GM19468 (cell line): ENCODE measurements around the gene MFNG.
"Not testable (repeated sequence)": the region's sequence is repeated elsewhere in the genome, so short reads cannot be mapped to it uniquely, and the experiment has no call there.

Source experiments
- ATAC-seq: cut with Tn5 transposase; IDR thresholded peaks from one replicate; pipeline ENCODE4 v1.9.1; 2021; ENCODE audit warnings: mild to moderate bottlenecking, moderate library complexity, moderate number of reproducible peaks; ENCODE audit not compliant: unreplicated experiment; ENCODE audit errors: extremely low read depth

The MFNG gene

GRCh38 chr22:37476389-37477329 lies 9.5 kb downstream of the MFNG start:
- no peak for ATAC-seq

GRCh38 chr22:37474447-37475090 lies 11.6 kb downstream of the MFNG start:
- ATAC-seq: no peak

GRCh38 chr22:37473437-37473946 lies 12.7 kb downstream of the MFNG start:
- ATAC-seq: no peak

GRCh38 chr22:37472418-37473006 lies 13.7 kb downstream of the MFNG start:
- no peak for ATAC-seq

- ATAC-seq: no peak
These were observed 14.3 kb downstream of the MFNG start for GRCh38 chr22:37471727-37472417.

GRCh38 chr22:37470087-37470445 lies 16.1 kb downstream of the MFNG start:
- ATAC-seq: no peak

- ATAC-seq: no peak
These were observed 16.6 kb downstream of the MFNG start for GRCh38 chr22:37469416-37470086.

- ATAC-seq: not testable (repeated sequence)
These were observed 17.9 kb downstream of the MFNG start for GRCh38 chr22:37468201-37468695.

GRCh38 chr22:37467391-37467955 lies 18.7 kb downstream of the MFNG start:
- no peak for ATAC-seq

- no peak for ATAC-seq
These were observed 22.0 kb downstream of the MFNG start for GRCh38 chr22:37464181-37464580.

GRCh38 chr22:37462983-37463382 lies 23.2 kb downstream of the MFNG start:
- no peak for ATAC-seq

GRCh38 chr22:37462436-37462835 lies 23.7 kb downstream of the MFNG start:
- ATAC-seq: no peak

GRCh38 chr22:37461961-37462360 lies 24.2 kb downstream of the MFNG start:
- ATAC-seq: no peak

- ATAC-seq: no peak
These were observed 25.5 kb downstream of the MFNG start for GRCh38 chr22:37460684-37461083.

GRCh38 chr22:37459206-37459605 lies 27.0 kb downstream of the MFNG start:
- ATAC-seq: no peak

- no peak for ATAC-seq
These were observed 28.9 kb downstream of the MFNG start for GRCh38 chr22:37457093-37457893.

GRCh38 chr22:37456346-37456745 lies 29.8 kb downstream of the MFNG start:
- no peak for ATAC-seq

GRCh38 chr22:37455896-37456295 lies 30.3 kb downstream of the MFNG start:
- ATAC-seq: no peak
